Gastrocnemius medialis (tissue), 4 donors: Measurements from ENCODE around the gene ADGRB3.

Experiments used
- CTCF ChIP-seq, 5 experiments: fragments of 450-650 bp in 3 of 5; fragments of 200-600 bp in 2 of 5; sonication (generic) in 2 of 5; IDR thresholded peaks in 4 of 5; conservative IDR thresholded peaks in 1 of 5; 1 replicate in 4 of 5; 2 replicates in 1 of 5; pipeline ENCODE4 v1.5.1; 2016 to 2019; ENCODE audit warnings: antibody characterized with exemption in 5 of 5, mild to moderate bottlenecking in 3 of 5, moderate library complexity in 3 of 5
- POLR2A ChIP-seq, 2 donors: fragments of 450-650 bp; IDR thresholded peaks; one replicate each; pipeline ENCODE4 v1.6.1; 2017; ENCODE audit warnings: antibody characterized with exemption in 2 of 2, mild to moderate bottlenecking in 2 of 2, moderate library complexity in 2 of 2

GRCh38 chr6:68628161-68628560 is 6.9 kb upstream of the ADGRB3 start:
- TF ChIP-seq CTCF (IDR thresholded peaks at IDR 0.05 in 4 of 5, conservative IDR thresholded peaks at IDR 0.05 in 1 of 5) (no peak), POLR2A (IDR thresholded peaks at IDR 0.05) (no peak)
